Ovary (tissue), 9 donors: ENCODE measurements around the gene KEAP1. TPM values are rescaled to one million over a fixed set of nuclear protein-coding genes. Genes with fewer than 3 reads are reported as not detected.

Source experiments
- DNase-seq, 5 donors: peaks; one replicate each; pipeline ENCODE4 v3.0.0-alpha.2; 2019 to 2020
- H3K27ac ChIP-seq, 2 donors: fragments of 200-600 bp; one replicate each; pipeline versions ENCODE4 v1.5.1 to v1.8.0; 2019 to 2022
- H3K27me3 ChIP-seq: fragments of 200-600 bp; one replicate; pipeline ENCODE4 v1.8.0; 2022
- H3K36me3 ChIP-seq: fragments of 200-600 bp; sonication (generic); one replicate; pipeline ENCODE4 v1.5.1; 2019
- H3K4me1 ChIP-seq: one replicate; pipeline ENCODE4 v1.8.1; 2013; ENCODE audit warnings: mild to moderate bottlenecking, moderate library complexity; ENCODE audit not compliant: insufficient read depth
- H3K4me3 ChIP-seq: fragments of 200-600 bp; sonication (generic); one replicate; pipeline ENCODE4 v1.5.1; 2017
- H3K9me3 ChIP-seq, 2 donors: fragments of 200-600 bp in 1 of 2; sonication (generic) in 1 of 2; one replicate each; pipeline versions ENCODE4 v1.5.1 to v1.8.1; 2013 to 2019; ENCODE audit warnings: mild to moderate bottlenecking in 1 of 2, moderate library complexity in 1 of 2
- CTCF ChIP-seq, 3 donors: fragments of 450-650 bp in 2 of 3; fragments of 200-600 bp in 1 of 3; IDR thresholded peaks; one replicate each; pipeline versions ENCODE4 v1.5.1 to v1.8.0; 2016 to 2022; ENCODE audit warnings: antibody characterized with exemption in 3 of 3, mild to moderate bottlenecking in 1 of 3
- EP300 ChIP-seq: sonication (generic); formaldehyde crosslinking; IDR thresholded peaks from one replicate; pipeline ENCODE4 v1.6.1; 2017; ENCODE audit warnings: antibody characterized with exemption
- POLR2A ChIP-seq: fragments of 450-650 bp; IDR thresholded peaks from one replicate; pipeline ENCODE4 v1.6.1; 2017; ENCODE audit warnings: antibody characterized with exemption, mild to moderate bottlenecking, moderate library complexity
- WGBS, 3 donors: extraction: QIAGEN DNeasy Blood & Tissue Kit in 1 of 3; methylation state at CpG; one replicate each; pipeline versions ENCODE4 v1.1.5 to v1.1.7; 2013 to 2017; 5-methylcytosine and 5-hydroxymethylcytosine counted together
- intact Hi-C, 4 donors: fragments of 100-400 bp; cut with DNase I; formaldehyde crosslinking; loops; one replicate each; pipeline versions ENCODE4 v1.11.0 to v1.15.1; 2022 to 2023
- polyA plus RNA-seq, 2 donors: library from polyadenylated mRNA; stranded (reverse); fragments of 200-250 nt in 1 of 2; fragments of 350-450 nt in 1 of 2; fragmentation: Illumina TruSeq in 1 of 2; extraction: RNeasy Lipid Tissue Mini Kit (QIAGEN cat#74804) in 1 of 2; gene quantifications; one replicate each; pipeline ENCODE4 v1.2.3, GENCODE V29; 2013 to 2014
- total RNA-seq, 7 donors: library from RNA; depleted of rRNA in 2 of 7; stranded (reverse); fragments of >200 nt in 2 of 7; fragmentation: NEBNext Ultra II Directional in 3 of 7; extraction: Animal tissue kit (Norgen Biotek cat#: 25700) in 3 of 7; gene quantifications; one replicate each; pipeline versions ENCODE4 v1.1.0 to v1.2.4, GENCODE V29; 2016 to 2023
- donor health status: DM: no; HTN: no; CAD: no; lungs with moderate emphysema.
- donor health status: DM: no; HTN: no; CAD: no.
- donor health status: Bipolar disorder and iron deficiency.
- donor health status: DM: yes; HTN: yes; CAD: no.
- donor health status: DM: no; HTN: no; CAD: no.
- donor health status: DM: yes; HTN: yes; CAD: no.

Gene KEAP1
- total and polyA plus RNA-seq, 9 donors, result 29.6 to 61.7 (median 42.2) TPM

- Histone ChIP-seq H3K4me1 (no peaks in the 10 kb centered on the region), H3K4me3 (no peak overlapping the region), H3K36me3 (no peaks in the 10 kb centered on the region), H3K27ac (no peak overlapping the region), H3K9me3 (no peaks in the 10 kb centered on the region), H3K27me3 (no peaks in the 10 kb centered on the region)
- intact Hi-C loops, result no loop called here
- peak; percentile 49 to 82 (median 70) for DNase-seq
- TF ChIP-seq CTCF (IDR thresholded peaks at IDR 0.05), result peak; percentile 30 to 55 (median 43)
- TF ChIP-seq EP300, result no peak
- 25 to 30% (median 27%) methylated on average over 17 of the region's 17 CpGs for WGBS, 3 donors
Observed at GRCh38 chr19:10505583-10506229, 2.5 kb upstream of the KEAP1 start.

GRCh38 chr19:10502524-10503001, 593 bp downstream of the KEAP1 start:
- Histone ChIP-seq H3K4me1 (peaks cover 3% of the 10 kb centered on the region), H3K9me3 (no peaks in the 10 kb centered on the region), H3K36me3 (no peaks in the 10 kb centered on the region), H3K4me3 (peak overlapping the region; percentile 98), H3K27me3 (no peaks in the 10 kb centered on the region), H3K27ac (peak overlapping the region; percentile 83 to 90)
- WGBS, 3 donors, result 0% methylated on average over 59 to 65 of the region's 65 CpGs
- peak in 1 of 3 donors; percentile 24 for TF ChIP-seq CTCF (IDR thresholded peaks at IDR 0.05)
- peak; percentile 61 for TF ChIP-seq POLR2A
- TF ChIP-seq EP300, result no peak
- DNase-seq, result peak; percentile 91 to 94 (median 93)
- intact Hi-C loops, result loop anchor here in 1 of 4 donors (5.0 kb wide), 1 partner anchor 65 kb away; the partner anchor contains the start of genes CDKN2D and KRI1

GRCh38 chr19:10501971-10502523, 1.1 kb downstream of the KEAP1 start:
- intact Hi-C loops, result loop anchor here in 1 of 4 donors (5.0 kb wide), 1 partner anchor 65 kb away; the partner anchor contains the start of genes CDKN2D and KRI1
- WGBS, 3 donors, result 2 to 5% (median 2%) methylated on average over 17 to 35 of the region's 35 CpGs
- H3K27ac ChIP-seq, result peak overlapping the region; percentile 83 to 90
- H3K4me1 ChIP-seq, result peaks cover 3% of the 10 kb centered on the region
- H3K36me3 ChIP-seq, result no peaks in the 10 kb centered on the region
- H3K27me3 ChIP-seq, result no peaks in the 10 kb centered on the region
- peak overlapping the region; percentile 98 for H3K4me3 ChIP-seq
- no peak for TF ChIP-seq EP300
- TF ChIP-seq POLR2A, result no peak
- TF ChIP-seq CTCF (IDR thresholded peaks at IDR 0.05), result no peak
- H3K9me3 ChIP-seq, result no peaks in the 10 kb centered on the region
- peak; percentile 64 to 79 (median 76) for DNase-seq

- intact Hi-C loops, result loop anchor here in 1 of 4 donors (5.0 kb wide), 1 partner anchor 67 kb away; the partner anchor contains the start of genes CDKN2D and KRI1
- no peak for DNase-seq
- Histone ChIP-seq H3K4me3 (no peak overlapping the region), H3K27ac (no peak overlapping the region), H3K36me3 (no peaks in the 10 kb centered on the region), H3K4me1 (peaks cover 3% of the 10 kb centered on the region), H3K27me3 (no peaks in the 10 kb centered on the region), H3K9me3 (no peaks in the 10 kb centered on the region)
- TF ChIP-seq POLR2A (no peak), EP300 (no peak), CTCF (IDR thresholded peaks at IDR 0.05) (no peak)
- WGBS, 3 donors, result 96 to 97% (median 96%) methylated on average over 2 of the region's 2 CpGs
Observed at GRCh38 chr19:10500247-10500592, 2.9 kb downstream of the KEAP1 start.
